ENCODE results near the gene RASSF8.

Gene RASSF8

DNA sequence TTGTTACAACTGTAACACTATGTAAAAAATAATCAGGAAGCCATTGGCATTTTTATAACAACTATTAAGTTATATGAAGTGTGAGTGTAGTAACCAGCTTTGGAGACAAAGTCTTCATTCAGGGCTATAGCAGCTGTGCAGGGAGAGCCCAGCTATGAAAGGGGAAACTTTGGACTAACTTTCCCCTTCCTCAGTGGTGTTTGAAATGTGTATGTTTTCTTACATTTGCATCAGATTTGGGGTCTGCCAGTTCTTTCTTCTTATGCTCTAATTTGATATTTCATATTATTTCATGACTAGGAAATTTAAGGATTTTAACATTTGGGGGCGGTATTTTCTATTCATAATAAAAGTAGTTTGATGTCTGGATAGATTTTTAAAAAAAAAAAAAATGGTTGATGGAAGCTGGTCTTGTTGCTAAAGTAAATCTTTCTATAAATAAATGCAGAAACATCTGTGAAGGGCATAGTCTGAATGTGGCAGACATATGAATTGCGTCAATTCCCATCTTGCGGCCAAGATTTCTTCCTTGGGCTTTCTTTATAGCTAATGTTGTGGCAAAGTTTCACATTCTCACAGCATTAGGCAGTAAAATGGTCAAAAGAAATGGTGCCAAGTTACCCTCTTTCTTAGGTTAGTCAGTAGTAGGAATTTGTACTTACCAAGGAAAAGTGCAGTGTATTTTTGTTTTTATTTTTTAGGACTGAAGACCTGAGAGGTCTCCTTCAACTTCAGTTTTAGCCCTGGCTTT, 35.6 kb downstream of the RASSF8 start:
- no peak for DNase-seq

DNA sequence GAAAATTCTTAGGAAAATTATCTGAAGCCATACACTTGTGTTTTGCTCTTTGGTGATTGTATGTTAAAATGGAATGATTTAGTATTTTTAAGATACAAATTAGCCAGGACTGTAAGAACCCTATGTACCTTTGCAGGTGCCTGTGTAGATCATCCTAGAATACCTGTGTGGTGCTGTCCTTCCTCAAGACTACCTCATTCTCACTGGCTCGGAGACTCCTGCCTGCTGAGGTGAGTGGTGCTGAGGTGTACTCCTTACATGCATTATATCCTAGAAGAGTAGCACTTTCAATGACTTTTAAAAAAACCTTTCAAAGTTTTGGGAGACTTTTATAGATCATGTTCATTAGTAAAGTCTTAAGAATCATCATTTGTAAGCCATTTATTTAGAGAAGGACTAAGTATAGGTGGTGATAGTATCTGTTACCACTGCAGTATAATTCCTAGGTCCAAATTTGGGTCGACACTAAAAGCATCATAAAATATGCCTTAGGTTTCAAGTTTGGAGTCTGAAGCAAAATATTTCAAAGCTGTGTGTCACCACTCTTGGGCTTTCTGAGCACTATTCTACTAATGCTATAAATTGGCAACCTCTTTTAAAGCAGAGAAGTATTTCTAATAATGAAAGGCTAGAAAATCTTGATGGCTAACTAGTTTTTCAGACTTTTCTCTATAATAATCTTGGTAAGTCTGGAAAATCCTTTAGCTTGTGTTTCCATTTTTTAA, 36.6 kb downstream of the RASSF8 start:
- no peak for DNase-seq

DNA sequence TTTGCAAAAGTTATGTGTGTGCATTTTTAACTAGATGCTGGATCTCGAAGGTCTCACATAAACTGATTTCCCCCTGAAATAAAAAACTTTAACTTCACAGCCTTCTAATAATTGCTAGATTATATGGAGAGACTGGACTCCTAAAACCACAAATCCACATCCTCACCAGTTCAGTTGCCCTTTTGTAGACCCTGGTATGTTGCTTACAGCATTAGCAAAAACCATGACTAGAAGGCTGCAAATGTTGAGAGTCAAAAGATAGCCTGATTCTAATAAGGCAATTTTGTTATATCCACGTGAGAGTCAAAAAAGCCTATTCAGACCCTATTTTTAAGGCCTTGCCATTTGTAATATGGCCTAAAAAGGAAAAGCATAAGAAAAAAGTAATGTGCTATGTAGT, 37.4 kb downstream of the RASSF8 start:
- no peak for DNase-seq

DNA sequence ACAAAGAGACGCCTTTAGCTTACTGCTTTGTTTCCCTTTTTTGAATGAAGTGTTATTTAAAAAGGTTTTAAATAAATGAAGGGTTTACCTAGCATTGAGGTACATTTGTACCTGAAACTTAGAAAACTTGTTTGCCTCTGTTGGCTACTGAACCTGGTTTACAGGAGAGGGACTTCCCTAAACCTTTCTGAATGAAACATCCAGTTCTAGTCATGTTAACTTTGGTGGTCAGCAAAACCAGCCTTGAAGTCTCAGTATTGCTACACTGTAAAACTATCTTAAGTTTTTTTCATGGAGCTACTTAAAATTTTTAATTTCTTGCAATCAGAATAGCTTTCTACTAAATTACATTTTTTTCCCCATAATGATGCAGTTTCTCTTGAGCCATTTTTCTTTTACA, 38.2 kb downstream of the RASSF8 start:
- DNase-seq, result no peak

DNA sequence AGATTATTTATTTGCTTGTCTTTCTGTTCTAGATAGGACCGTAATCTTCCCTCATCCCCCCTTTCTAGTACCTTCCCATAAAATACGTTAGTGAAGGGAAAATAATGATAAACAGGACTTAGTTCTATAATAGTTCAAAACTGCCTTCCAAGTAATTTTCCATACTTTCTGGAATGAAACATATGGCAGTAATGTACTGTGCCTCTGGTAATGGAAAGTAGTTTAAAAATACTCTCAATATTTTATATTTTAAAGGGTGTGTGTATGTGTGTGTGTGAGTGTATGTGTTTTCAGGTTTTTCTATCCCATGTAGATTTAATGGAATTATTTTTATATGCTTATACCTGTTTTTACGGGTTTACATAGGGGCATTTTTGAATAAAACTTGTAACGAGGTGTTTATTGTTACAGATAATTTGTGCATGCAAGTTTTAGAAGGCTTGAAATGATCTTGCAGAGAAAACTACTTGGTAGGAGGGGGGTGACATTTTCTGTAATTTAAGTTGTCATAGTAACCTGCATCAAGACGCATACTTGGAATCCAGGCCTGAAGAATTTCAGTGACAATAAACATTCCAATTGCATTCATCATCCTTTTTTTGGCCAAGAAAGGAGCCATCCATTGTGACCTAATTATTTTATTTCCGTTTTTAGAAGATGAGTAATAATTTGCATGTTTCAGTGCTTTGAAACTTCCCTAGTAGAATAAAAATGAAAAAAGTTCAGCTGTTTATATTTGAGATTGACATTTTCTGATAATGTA, 38.9 kb downstream of the RASSF8 start:
- DNase-seq, result no peak

DNA sequence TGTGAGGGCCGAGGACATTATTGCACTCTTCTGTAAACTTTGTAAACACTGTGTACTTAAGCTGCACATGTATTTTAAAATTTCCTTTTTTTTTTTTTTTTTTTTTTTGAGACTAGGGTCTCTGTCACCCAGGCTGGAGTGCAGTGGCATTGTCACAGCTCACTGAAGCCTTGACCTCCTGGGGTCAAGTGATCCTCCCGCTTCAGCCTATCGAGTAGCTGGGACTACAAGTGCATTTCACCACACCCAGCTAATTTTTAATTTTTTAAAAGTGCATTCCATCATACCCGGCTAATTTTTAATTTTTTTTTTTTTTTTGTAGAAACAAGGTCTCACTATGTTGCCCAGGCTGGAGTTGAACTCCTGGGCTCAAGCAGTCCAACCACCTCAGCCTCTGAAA, 42.4 kb downstream of the RASSF8 start:
- no peak for DNase-seq

DNA sequence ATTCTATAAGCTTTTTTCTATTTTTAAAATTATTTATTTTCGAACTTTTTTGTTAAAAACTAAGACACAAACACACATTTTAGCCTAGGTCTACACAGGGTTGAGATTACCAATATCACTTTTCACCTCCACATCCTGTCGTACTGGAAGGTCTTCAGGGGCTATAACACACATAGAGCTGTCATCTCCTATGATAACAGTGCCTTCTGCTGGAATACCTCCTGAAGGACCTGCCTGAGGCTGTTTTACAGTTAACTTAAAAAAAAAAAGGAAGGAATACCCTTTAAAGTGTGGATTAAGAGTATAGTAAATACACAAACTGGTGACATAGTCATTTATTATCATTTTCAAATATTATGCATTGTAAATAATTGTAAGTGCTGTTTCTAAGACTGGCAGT, 43.0 kb downstream of the RASSF8 start:
- no peak for DNase-seq

DNA sequence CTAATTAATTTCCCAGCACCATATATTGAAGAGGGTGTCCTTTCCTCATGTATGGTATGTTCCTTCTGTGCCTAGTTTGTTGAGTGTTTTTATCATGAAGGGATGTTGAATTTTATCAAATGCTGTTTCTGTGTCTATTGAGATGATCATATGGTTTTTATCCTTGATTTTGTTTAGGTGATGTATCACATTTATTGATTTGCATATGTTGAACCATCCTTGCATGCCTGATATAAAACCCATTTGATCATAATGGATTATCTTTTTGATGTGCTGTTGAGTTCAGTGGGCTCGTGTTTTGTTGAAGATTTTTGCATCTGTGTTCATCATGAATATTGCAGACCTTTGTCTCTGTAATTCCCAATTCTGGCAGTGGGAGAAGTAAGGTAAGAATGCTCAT, 44.6 kb downstream of the RASSF8 start:
- DNase-seq, result no peak

DNA sequence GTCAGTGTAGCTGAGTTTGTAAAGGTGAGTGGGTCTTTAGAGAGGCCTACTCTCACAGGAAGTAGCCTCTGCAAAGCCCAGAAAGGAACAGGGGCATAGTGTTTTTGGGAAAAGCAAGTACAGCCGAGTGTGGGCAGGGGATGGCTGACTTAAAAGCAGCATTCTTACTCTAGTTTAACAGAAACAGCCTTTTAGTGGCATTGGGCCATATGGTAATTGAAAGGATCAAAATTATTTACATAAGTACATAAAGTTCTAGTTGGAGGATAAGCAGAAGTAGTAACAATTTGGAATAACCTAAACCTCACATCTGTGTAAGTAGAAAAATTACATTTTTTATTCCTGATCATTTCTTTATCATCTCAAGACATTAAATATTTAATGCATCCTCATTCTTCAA, 49.1 kb downstream of the RASSF8 start:
- DNase-seq, result no peak

DNA sequence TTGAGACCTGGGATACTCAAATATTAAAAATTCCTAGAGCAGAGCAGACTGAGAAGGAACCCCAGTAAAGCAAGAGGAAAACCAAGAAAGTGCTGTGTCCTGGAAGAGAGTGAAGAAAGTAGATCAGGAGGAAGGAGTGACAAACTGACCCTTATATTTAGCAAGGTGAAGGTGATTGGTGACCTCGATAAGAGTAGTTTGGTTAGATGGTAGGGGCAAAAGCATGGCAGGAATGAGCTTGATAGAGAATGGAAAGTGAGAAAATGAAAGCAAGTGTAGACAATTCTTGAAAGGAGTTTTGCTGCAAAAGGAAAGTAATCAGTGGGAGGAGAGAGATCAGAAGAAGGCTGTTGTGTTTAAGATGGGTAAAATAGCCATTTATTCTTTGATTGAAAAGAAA, 51.1 kb downstream of the RASSF8 start:
- DNase-seq, result no peak

DNA sequence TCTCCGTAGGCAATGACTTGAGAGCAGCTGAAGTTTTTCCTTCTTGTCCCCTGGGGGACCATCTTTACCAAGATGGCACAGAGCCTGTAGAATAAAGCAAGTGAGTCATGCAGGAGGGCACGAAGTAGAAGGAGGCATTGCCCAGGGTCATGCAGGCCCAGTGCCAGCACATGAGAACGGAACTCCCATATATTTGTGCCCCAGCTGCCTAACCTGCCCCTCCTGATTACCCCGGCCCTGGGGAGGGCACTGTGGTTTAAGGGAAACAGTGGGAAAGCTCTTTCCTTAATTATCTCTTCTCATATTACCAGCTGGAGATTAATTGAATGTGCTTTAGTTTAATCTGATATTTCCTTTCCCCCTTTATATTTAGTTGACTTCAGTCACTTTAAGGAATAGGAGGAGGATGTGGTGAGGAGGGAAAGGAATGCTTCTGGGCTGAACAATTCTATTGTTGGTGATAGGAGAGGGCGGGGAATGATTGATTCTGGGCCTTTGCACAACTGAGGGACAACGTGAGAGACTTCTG, 51.9 kb downstream of the RASSF8 start:
- DNase-seq, result no peak

DNA sequence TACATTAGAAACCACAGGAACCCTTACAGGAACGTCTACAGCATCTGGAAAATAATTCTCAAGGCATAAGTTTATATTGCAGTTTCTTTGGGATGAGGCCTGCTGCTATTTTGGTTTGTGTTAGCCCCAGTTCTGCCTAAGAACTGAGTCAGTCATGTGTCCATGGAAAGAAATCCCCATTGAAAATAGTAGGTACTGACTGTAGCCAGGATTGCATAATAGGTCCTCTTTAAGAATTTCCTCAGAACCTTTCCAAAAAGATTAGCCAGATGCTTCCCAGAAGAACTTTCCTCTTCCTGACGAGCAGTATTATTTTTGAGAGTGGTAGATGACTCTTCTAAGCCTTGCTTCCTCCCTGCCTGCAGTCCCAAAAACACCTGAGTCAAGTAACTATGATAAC, 52.6 kb downstream of the RASSF8 start:
- DNase-seq, result no peak

DNA sequence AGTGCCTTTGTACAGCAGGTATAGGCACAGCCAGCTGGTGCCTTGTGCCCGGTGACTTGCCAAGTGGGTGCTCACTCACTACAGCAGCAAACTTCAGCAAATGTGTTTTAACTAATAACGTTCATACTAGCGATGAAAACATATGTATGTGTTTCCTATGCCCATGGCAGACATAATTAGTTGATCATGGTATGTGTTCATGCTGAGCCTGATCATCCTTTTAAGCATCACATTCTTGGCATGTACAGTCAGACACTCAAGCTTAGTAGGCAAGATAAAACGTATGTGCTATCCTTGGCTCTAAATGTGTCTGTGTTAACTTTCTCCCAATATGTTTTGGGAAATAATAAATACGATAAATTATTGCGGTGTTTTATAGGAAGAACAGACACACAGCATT, 55.6 kb downstream of the RASSF8 start:
- no peak for DNase-seq

DNA sequence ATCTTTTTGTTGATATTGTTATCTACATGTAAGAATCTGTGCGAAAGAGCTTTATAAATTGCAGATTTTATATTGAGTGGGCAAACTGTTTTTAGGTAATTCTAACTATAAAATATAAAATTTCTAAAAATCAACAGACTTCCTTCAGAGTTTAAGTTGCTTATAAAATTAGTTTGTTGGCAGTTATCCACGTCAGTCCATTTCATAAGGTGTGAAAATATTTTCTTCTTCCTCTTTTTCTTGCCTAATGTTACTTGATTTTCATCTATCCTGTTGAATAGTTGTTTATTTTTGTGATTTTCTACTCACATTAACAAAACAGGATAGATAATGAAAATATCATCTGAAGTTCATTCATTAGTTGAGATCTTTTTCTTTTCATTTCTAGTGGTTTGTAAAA, 58.0 kb downstream of the RASSF8 start:
- DNase-seq, result no peak

DNA sequence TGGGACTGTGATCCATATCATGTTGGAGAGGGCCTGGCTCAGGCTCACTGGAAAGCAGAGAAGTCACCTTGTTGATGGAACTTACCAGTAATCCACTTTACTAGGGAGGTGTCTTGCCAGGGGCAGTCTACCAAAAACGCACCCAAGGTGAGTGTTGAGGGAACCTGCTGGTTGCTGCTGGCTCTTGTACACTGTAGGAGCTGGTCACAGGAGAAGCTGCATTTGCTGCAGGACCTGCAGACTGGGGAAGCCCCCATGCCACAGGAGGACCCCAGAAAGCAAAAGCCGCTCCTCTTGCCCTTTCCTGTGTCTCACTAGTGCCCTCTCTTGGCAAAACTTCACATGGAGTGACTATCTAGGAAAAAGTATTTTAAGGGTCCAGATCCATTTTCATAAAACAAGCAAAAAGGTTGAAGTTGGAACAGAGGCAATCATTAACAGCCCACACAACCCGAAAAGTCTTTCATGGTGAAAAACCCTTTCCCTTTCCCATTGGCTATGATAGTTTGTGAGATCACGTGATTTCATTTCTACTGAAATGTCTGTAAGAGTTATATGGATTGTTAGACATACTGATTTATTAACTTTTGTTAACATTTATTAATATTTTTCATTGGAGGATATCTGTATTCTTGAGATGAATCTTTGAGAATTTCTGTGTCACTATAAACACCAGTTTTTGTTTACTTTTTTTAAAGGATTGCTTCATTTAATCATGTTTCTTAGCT, 59.2 kb downstream of the RASSF8 start:
- no peak for DNase-seq

DNA sequence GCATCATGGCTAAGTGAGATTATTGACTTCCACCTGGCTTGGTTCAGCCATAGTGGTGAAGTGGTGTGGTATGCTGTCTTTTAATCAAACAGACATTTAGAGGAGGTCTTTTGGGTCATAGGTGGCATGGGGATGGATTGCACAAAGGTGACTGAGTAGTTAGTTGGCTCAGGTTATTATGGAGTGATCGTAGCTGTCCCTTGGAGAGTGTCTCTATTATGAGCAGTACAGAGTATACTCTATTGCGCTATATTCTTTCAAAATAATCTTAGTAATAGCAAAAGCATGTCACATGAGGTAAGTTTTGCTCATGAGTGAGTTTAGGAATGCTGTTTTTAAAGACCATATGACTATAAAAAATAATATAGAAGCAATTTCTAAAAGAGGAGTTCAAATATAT, 60.4 kb downstream of the RASSF8 start:
- DNase-seq, result no peak

DNA sequence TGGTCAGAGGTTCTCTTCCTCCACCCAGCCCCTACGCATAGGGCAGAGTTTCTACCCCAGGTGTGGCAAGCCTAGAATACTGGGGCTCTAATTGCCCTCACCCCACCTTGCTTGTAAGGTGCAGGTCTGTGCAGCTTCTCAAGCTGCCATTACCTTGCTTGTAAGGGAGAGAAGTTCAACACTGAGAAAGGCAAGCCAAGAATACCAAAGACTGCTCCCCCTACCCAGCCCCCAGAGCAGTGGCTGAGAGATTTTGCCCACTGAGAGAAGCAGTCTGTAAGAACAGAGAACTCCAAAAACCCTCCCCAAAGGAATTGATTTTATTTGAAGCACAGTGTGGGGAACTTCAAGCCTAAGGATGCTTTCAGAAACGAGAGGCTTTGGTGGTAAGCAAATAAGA, 63.1 kb downstream of the RASSF8 start:
- DNase-seq, result no peak

DNA sequence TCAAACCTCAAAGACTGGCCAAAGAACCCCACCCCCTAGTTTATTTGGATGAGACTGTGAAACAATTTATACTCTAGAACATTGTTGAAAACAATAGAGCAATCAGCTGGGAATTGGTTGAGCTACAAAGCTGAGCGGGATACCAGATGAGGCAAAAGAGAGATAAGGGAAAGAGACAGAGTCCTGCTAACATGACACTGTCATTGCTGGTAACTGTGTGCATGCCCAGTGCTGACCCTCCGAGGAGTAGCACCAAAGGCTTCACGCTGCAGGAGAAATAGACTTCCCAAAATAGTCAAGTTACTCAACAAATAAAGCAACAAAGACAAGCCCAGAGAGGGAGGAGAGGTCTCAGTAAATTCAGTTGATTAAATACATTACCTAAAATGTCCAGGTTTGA, 63.6 kb downstream of the RASSF8 start:
- no peak for DNase-seq

DNA sequence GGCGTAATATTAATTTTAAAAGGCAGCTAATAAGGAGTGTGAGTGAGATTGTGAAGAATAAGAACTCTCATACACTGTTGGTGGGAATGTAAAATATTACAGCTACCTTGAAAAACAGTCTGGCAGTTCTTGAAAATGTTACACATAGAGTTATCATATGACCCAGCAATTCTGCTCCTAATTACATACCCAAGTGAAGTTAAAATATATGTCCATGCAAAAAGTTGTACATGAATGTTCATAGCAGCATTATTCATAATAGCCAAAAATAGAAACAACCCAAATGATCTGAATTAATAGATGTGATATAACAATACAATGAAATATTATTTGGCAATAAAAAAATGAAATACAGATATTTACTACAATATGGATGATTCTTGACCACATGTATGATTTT, 68.2 kb downstream of the RASSF8 start:
- no peak for DNase-seq

DNA sequence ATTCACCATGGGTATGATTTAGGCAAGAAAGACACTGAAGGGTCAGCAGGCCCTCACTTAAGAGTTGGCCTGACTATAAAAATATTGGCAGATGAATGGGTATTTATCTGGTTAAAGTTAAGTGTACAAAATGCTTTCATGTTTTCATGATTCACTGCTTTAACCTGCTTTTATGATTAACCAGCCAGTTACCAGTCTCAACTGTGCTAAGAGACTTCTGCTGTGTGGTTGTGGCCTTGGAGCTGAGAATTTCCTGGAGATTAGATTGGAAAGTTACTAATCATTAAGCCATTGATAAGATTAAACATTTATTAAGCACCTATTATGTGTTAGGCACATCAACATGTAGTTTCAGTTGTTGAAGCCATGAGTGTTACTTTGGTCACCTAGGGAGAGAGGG, 68.9 kb downstream of the RASSF8 start:
- DNase-seq, result no peak

DNA sequence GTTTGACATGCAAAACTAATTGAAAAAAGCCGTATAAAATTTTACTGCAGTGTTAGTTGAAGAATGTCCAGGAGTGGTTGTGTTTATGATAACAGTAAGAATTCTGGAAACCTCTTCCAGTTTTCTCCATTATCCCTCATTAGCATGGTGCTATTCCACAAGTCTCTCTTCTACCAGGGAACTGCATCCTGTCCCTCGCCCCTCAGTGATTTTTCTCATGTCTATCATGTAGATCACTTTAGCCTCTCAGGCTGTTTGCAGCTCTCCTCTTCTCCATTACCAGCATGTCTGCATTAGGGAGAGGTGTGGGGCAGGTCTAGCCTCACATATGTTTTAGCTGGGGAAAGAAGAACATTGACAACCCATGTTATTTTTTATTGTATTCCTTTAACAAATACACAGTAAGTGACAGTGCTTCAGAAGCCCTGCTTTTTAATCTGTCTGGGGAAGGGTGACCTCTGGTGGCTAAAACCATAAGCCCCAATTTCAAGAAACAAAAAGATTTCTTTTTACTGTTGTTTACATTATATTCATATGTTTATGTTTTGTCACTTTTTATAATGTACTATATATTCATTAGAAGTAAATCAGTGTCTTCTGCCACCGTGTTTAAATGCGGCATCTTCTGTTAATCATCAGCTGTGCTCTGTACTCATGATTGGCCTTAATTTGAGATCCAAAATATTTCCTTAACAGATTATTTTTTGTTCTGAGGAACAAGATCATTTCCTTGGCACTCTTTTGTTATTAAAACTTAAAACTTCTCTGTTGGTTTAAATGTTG, 70.7 kb downstream of the RASSF8 start:
- DNase-seq, result no peak

DNA sequence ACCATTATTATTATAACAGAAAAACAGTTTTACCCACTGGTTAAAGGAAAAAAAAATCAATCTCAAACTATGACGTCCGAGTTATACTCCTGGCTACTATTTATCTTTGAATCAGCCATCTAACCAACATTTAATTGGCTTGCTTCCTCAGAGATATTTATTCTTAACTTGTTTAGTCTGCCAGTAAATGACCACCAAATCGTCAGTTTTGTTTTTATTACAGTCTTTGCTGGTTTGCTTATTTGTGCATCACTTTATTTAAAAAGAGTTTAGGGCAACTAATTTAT, 71.2 kb downstream of the RASSF8 start:
- no peak for DNase-seq

DNA sequence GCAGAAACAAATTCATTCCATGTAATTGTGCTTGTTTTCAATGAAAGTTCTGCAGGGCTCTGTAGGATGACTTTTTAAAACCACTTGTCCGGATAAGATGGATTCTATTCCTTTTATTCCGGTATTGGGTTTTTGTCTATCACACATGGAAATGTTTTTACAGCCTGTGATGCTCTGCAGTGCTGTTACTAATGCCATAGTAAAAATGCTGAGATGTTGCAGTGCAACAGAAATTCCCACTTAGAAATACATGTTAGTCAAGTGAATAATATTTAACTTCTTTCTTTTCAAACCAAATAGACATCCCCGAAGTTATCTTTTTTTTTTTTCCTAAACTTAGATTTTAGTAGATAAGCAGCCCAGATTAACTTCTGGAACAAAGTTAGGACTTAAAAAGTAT, 71.9 kb downstream of the RASSF8 start:
- DNase-seq, result no peak

Measured in activated CD4-positive, alpha-beta T cell treated with anti-CD3 and anti-CD28 coated beads for 1 hour (primary cell).